ENCODE results near the gene JPH3. TPM values are rescaled to one million over a fixed set of nuclear protein-coding genes. Genes with fewer than 3 reads are reported as not detected.

Gene JPH3
- polyA plus RNA-seq, 1 donor from 2014 or later, result 22.2 TPM

GRCh38 chr16:87626905-87627304, 24.6 kb downstream of the JPH3 start:
- Histone ChIP-seq H3K9me2 (ENCODE audit: insufficient read depth, low read length) (no peaks in the 10 kb centered on the region), H4K20me1 (ENCODE audit: insufficient read depth) (no peaks in the 10 kb centered on the region), H3K4me3 (ENCODE audit: low read length) (no peak overlapping the region), H3K9me3 (ENCODE audit: low read length) (no peaks in the 10 kb centered on the region), H3K36me3 (ENCODE audit: insufficient read depth, low read length) (no peaks in the 10 kb centered on the region), H3K4me2 (ENCODE audit: low read length) (no peak overlapping the region), H2AFZ (ENCODE audit: low read depth, low read length) (no peak overlapping the region), H3K79me2 (replicated peaks; ENCODE audit: insufficient read depth, low read length) (no peaks in the 10 kb centered on the region), H3K27ac (ENCODE audit: low read length) (no peak overlapping the region), H3F3A (ENCODE audit: insufficient read depth, low read length, poor library complexity, severe bottlenecking) (no peaks in the 10 kb centered on the region), H3K9ac (ENCODE audit: low read length) (no peak overlapping the region), H3K27me3 (ENCODE audit: insufficient read depth, low read depth, low read length) (no peaks in the 10 kb centered on the region)
- TF ChIP-seq MXI1 (conservative IDR thresholded peaks at IDR 0.05; ENCODE audit: poor library complexity, severe bottlenecking) (no peak), POLR2AphosphoS5 (IDR thresholded peaks at IDR 0.05) (no peak), CTCF (IDR thresholded peaks at IDR 0.05; ENCODE audit: poor library complexity, severe bottlenecking) (no peak), EP300 (conservative IDR thresholded peaks at IDR 0.05; ENCODE audit: poor library complexity, severe bottlenecking) (no peak), REST (IDR thresholded peaks at IDR 0.05; ENCODE audit: borderline replicate concordance) (no peak), TAF1 (IDR thresholded peaks at IDR 0.05; ENCODE audit: low read depth) (no peak), RAD21 (conservative IDR thresholded peaks at IDR 0.05) (no peak), SMC3 (conservative IDR thresholded peaks at IDR 0.05; ENCODE audit: poor library complexity) (no peak), EZH2 (IDR thresholded peaks at IDR 0.05; ENCODE audit: borderline replicate concordance, insufficient read depth, low read length, poor library complexity, severe bottlenecking) (no peak)

GRCh38 chr16:87627542-87628245, 25.4 kb downstream of the JPH3 start:
- Histone ChIP-seq H3K27ac (ENCODE audit: low read length) (no peak overlapping the region), H3K79me2 (replicated peaks; ENCODE audit: insufficient read depth, low read length) (no peaks in the 10 kb centered on the region), H3K4me2 (ENCODE audit: low read length) (no peak overlapping the region), H3K9me2 (ENCODE audit: insufficient read depth, low read length) (no peaks in the 10 kb centered on the region), H3K9ac (ENCODE audit: low read length) (no peak overlapping the region), H3K27me3 (ENCODE audit: insufficient read depth, low read depth, low read length) (no peaks in the 10 kb centered on the region), H3F3A (ENCODE audit: insufficient read depth, low read length, poor library complexity, severe bottlenecking) (no peaks in the 10 kb centered on the region), H4K20me1 (ENCODE audit: insufficient read depth) (no peaks in the 10 kb centered on the region), H3K36me3 (ENCODE audit: insufficient read depth, low read length) (no peaks in the 10 kb centered on the region), H2AFZ (ENCODE audit: low read depth, low read length) (no peak overlapping the region), H3K9me3 (ENCODE audit: low read length) (no peaks in the 10 kb centered on the region), H3K4me3 (ENCODE audit: low read length) (no peak overlapping the region)
- TF ChIP-seq EZH2 (IDR thresholded peaks at IDR 0.05; ENCODE audit: borderline replicate concordance, insufficient read depth, low read length, poor library complexity, severe bottlenecking) (no peak), REST (IDR thresholded peaks at IDR 0.05; ENCODE audit: borderline replicate concordance) (no peak), EP300 (conservative IDR thresholded peaks at IDR 0.05; ENCODE audit: poor library complexity, severe bottlenecking) (no peak), POLR2AphosphoS5 (IDR thresholded peaks at IDR 0.05) (no peak), TAF1 (IDR thresholded peaks at IDR 0.05; ENCODE audit: low read depth) (no peak), MXI1 (conservative IDR thresholded peaks at IDR 0.05; ENCODE audit: poor library complexity, severe bottlenecking) (no peak), SMC3 (conservative IDR thresholded peaks at IDR 0.05; ENCODE audit: poor library complexity) (no peak), RAD21 (conservative IDR thresholded peaks at IDR 0.05) (no peak), CTCF (IDR thresholded peaks at IDR 0.05; ENCODE audit: poor library complexity, severe bottlenecking) (no peak)
